K562 (cell line): ENCODE results near the gene HSPA1L. TPM values are rescaled to one million over a fixed set of nuclear protein-coding genes. Genes with fewer than 3 reads are reported as not detected.

Experiments used
- BDP1 ChIP-seq: IDR thresholded peaks from 3 replicates; pipeline ENCODE4 v1.6.1; 2011; ENCODE audit not compliant: insufficient read length, insufficient read depth
- NFE2 ChIP-seq: IDR thresholded peaks from 2 replicates; pipeline ENCODE4 v1.6.1; 2014; ENCODE audit warnings: antibody characterized with exemption, low read depth
- PBX2 ChIP-seq, 2 experiments: IDR thresholded peaks in 1 of 2; conservative IDR thresholded peaks in 1 of 2; 2 replicates each; pipeline ENCODE4 v1.6.1; 2016; ENCODE audit warnings: low read depth in 2 of 2, mild to moderate bottlenecking in 1 of 2, missing compliant biosample characterization in 1 of 2, missing genetic modification characterization in 1 of 2, moderate library complexity in 1 of 2
- POLR2AphosphoS2 ChIP-seq: IDR thresholded peaks from 2 replicates; pipeline ENCODE4 v1.6.1; 2012; ENCODE audit warnings: low read length, improper control_type of control experiment
- PRPF4 ChIP-seq: fragments of 200-400 bp; formaldehyde crosslinking; IDR thresholded peaks from one replicate; pipeline ENCODE4 v1.6.1; 2017; ENCODE audit warnings: low read length, low read depth, mild to moderate bottlenecking; ENCODE audit not compliant: insufficient read depth, poor library complexity, severe bottlenecking
- SNAPC5 ChIP-seq: fragments of 250-450 bp; sonication (Bioruptor Pico); IDR thresholded peaks from 2 replicates; pipeline ENCODE4 v1.8.0; 2021; ENCODE audit warnings: moderate library complexity, mild to moderate bottlenecking, inconsistent platforms
- ZBTB34 ChIP-seq: fragments of 250-450 bp; sonication (Bioruptor Pico); IDR thresholded peaks from 2 replicates; pipeline ENCODE4 v1.8.0; 2021; ENCODE audit warnings: mild to moderate bottlenecking, moderate library complexity
- ZFP1 ChIP-seq: fragments of 450-650 bp; formaldehyde crosslinking; IDR thresholded peaks from 2 replicates; pipeline ENCODE4 v1.4.0; 2020; ENCODE audit warnings: mild to moderate bottlenecking, mixed read lengths
- ZHX1 ChIP-seq: fragments of 150-350 bp; conservative IDR thresholded peaks from 2 replicates; pipeline ENCODE4 v1.6.1; 2014; ENCODE audit warnings: low read length
- ZNF431 ChIP-seq: sonication (generic); formaldehyde crosslinking; IDR thresholded peaks from 2 replicates; pipeline ENCODE4 v1.8.0; 2022; ENCODE audit warnings: mild to moderate bottlenecking, missing genetic modification reagents
- ZNF436 ChIP-seq: fragments of 250-450, 450-650 bp; sonication (Bioruptor Pico); formaldehyde crosslinking; IDR thresholded peaks from 2 replicates; pipeline ENCODE4 v1.7.0; 2020; ENCODE audit warnings: mild to moderate bottlenecking
- ZSCAN32 ChIP-seq: fragments of 450-650 bp; formaldehyde crosslinking; IDR thresholded peaks from 2 replicates; pipeline ENCODE4 v1.4.0; 2020; ENCODE audit warnings: mild to moderate bottlenecking, moderate library complexity
- polyA plus RNA-seq, 8 experiments: library from polyadenylated mRNA; depleted of rRNA in 4 of 8; stranded (reverse) in 5 of 8; unstranded in 3 of 8; fragments of >200 nt; fragmentation: Nextera tagmentation in 2 of 8; fragmentation: Illumina TruSeq in 1 of 8; extraction: Ambion mirVana in 2 of 8; extraction: Trizol in 1 of 8; gene quantifications; 2 replicates each; pipeline versions ENCODE4 v1.2.1 to v1.2.3, GENCODE V29; 2011 to 2014; ENCODE audit warnings: inconsistent platforms in 1 of 8, missing spikeins in 1 of 8
- total RNA-seq, 7 experiments: library from RNA; depleted of rRNA in 6 of 7; stranded (reverse); fragments of >200 nt in 6 of 7; fragmentation: Illumina TruSeq in 2 of 7; extraction: Trizol in 2 of 7; gene quantifications; 2 replicates each; pipeline versions ENCODE4 v1.2.1 to v1.2.3, GENCODE V29; 2011 to 2021; ENCODE audit warnings: low replicate concordance in 1 of 7
- TF ChIP-seq, protein P1 (sequence below): fragments of 250-450 bp; sonication (Bioruptor Pico); IDR thresholded peaks from 2 replicates; pipeline ENCODE4 v1.5.0; 2020; ENCODE audit warnings: mild to moderate bottlenecking
- TF ChIP-seq, protein P2 (sequence below): fragments of 250-450 bp; sonication (Bioruptor Pico); IDR thresholded peaks from 2 replicates; pipeline ENCODE4 v1.5.0; 2021
- TF ChIP-seq, protein P3 (sequence below): fragments of 250-450 bp; sonication (Bioruptor Pico); IDR thresholded peaks from 2 replicates; pipeline ENCODE4 v1.6.1; 2021; ENCODE audit warnings: mild to moderate bottlenecking

Gene HSPA1L
- total and polyA plus RNA-seq, 9 of the 15 experiments (the other 6 are each of a cell fraction or from before 2014, with no cell fraction given), result 0.14 to 2.1 (median 1.3) TPM

GRCh38 chr6:31827286-31828079 is 12.4 kb upstream of the HSPA1L start, which contains the start of gene HSPA1B (continued):
- TF ChIP-seq PRPF4 (peak; percentile 95), POLR2AphosphoS2 (peak; percentile 99), ZSCAN32 (0 out of 2 replicates have a peak, but pooled peaks have one; percentile 61), ZHX1 (peak; percentile 57; the same call in 1 of the 2 replicates), ZNF431 (CRISPR knock-in tag) (peak; percentile 68), PBX2 (CRISPR knock-in tag; IDR thresholded peaks at IDR 0.05; ENCODE audit: low read depth) (peak; percentile 92), PBX2 (tag; conservative IDR thresholded peaks at IDR 0.05; ENCODE audit: low read depth) (peak; percentile 99), SNAPC5 (CRISPR knock-in tag) (no peak), ZNF436 (CRISPR knock-in tag) (peak; percentile 69), ZFP1 (CRISPR knock-in tag) (peak; percentile 75; the same call in 1 of the 2 replicates), BDP1 (no peak), ZBTB34 (CRISPR knock-in tag) (peak; percentile 59; the same call in 1 of the 2 replicates), NFE2 (no peak; the same call in 1 of the 2 replicates)
- TF ChIP-seq, protein P1, sequence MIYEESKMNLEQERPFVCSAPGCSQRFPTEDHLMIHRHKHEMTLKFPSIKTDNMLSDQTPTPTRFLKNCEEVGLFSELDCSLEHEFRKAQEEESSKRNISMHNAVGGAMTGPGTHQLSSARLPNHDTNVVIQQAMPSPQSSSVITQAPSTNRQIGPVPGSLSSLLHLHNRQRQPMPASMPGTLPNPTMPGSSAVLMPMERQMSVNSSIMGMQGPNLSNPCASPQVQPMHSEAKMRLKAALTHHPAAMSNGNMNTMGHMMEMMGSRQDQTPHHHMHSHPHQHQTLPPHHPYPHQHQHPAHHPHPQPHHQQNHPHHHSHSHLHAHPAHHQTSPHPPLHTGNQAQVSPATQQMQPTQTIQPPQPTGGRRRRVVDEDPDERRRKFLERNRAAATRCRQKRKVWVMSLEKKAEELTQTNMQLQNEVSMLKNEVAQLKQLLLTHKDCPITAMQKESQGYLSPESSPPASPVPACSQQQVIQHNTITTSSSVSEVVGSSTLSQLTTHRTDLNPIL (CRISPR knock-in tag), result no peak
- TF ChIP-seq, protein P2, sequence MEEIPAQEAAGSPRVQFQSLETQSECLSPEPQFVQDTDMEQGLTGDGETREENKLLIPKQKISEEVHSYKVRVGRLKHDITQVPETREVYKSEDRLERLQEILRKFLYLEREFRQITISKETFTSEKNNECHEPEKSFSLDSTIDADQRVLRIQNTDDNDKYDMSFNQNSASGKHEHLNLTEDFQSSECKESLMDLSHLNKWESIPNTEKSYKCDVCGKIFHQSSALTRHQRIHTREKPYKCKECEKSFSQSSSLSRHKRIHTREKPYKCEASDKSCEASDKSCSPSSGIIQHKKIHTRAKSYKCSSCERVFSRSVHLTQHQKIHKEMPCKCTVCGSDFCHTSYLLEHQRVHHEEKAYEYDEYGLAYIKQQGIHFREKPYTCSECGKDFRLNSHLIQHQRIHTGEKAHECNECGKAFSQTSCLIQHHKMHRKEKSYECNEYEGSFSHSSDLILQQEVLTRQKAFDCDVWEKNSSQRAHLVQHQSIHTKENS (CRISPR knock-in tag), result 0 out of 2 replicates have a peak, but pooled peaks have one; percentile 85
- TF ChIP-seq, protein P3, sequence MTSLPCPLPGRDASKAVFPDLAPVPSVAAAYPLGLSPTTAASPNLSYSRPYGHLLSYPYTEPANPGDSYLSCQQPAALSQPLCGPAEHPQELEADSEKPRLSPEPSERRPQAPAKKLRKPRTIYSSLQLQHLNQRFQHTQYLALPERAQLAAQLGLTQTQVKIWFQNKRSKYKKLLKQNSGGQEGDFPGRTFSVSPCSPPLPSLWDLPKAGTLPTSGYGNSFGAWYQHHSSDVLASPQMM (CRISPR knock-in tag), result no peak
